Effector CD4-positive, alpha-beta T cell (primary cell): Measurements from ENCODE around the gene PCDH9.

Experiments used
- DNase-seq: peaks from one replicate; pipeline ENCODE4 v3.0.0-alpha.2; 2020

PCDH9 gene

DNA sequence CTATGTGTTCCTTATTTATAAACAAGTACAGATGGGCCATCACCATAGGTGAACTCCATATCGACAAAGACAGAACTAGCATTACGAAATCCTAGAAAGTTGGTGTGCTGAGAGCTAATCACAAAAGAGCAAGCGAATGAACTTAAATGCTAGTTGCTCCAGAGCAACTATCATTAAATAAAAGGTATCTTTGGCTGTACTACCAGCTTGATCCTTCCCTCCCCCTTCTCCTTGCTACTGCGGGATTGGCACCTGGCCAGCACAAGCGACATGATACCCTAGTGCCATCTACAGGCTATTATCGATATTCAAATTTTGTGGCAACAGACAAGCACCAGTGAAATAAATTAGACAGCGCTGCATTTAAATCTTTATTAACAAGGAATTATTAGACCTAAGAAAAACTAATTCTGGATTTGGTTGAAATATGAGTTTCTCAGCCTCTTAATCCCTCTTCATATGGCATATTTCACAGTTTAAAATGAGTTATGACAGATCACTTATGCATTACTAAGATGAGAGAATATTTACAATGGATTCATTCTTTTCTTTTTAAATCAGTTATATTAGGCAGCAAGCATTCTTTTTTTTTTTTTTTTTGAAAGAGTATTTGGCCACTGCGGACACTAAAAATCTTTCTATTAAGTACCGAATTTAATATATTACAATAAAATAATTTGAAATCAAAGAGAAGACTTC, 5.8 kb downstream of the PCDH9 start:
- no peak for DNase-seq

GRCh38 chr13:67223742-67224141, 6.4 kb downstream of the PCDH9 start:
- DNase-seq, result no peak

DNA sequence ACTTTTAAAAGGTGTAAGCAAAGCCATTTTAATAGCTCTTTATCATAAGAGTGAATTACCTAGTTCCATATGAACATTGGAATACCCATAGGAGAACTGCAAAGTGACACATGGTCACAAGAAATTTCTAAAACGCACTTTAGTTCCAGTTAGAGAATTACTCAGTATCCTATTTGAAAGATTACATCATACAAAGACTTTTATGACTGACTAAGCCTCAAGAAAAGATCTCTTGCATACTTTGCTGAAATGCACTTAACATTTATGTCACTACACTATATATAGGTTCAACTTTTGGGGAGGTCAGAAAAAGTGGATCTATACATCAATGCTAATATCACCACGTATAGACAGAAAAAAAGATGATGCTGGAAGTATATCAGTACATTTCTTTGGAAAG, 7.1 kb downstream of the PCDH9 start:
- no peak for DNase-seq

DNA sequence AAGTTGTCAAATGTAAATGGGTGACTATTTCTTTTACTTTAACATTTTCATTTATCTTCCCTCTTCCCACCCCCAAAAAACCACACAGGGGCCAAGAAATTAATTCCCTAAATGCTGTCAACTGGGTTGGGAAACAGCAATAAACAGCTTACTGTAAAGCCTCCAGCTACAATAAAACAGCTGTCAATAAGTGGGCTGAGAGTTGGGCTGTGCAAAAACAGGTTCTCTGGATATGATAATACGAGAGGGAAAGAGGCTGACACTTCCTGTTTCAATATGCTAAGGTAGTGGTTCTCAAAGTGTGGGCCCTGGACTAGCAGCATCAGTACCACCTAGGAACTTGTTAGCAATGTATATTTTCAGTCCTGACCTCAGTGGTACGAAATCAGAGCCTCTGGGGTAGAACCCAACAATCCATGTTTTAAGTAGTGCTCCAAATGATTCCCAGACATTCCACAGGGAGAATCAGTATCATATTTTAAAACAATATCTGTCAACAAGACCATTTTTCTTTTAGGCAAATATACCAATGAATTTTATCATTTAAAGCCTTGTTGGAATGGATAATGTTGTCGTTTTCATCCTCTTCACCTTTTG, 8.4 kb downstream of the PCDH9 start:
- DNase-seq, result no peak

- no peak for DNase-seq
Measured at GRCh38 chr13:67219113-67219512, 11.0 kb downstream of the PCDH9 start.

DNA sequence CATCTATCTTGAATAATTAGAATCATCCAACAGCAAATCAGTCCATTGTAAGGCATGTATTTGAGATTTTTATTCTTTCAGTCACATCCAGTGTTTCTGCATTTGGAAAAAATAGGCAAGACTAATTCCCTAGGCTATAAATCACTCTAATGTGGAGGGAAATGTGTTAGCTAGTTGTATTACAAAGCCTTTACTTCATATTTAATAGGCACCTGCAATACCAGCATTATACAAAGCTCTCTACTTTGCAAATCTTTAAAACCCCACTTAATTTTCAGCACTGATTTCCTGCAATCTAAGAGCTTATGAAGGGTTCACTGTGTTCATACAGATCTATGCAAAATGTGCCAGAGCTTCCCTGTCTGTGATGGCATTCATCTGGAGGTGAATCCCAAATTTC, 12.3 kb downstream of the PCDH9 start:
- DNase-seq, result no peak

DNA sequence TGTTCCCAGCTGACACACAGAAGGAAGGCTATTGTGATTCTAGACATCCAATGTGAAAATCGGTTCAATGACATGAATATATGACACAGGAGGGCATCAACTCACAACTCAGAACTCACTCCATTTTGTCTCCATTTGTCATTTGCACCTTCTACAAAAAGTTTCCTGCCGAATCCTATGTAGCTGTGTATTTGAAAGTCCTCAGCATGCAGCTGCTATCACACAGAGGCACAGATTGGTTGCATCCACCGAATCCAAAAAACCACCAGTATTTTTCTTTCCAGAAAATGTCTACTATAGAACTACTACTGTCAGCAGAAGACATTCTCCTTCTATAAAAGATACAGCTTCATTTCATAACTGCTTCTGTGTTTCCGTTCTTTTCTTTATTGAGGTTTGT, 13.3 kb downstream of the PCDH9 start:
- DNase-seq, result no peak

GRCh38 chr13:67210208-67210607, 19.9 kb downstream of the PCDH9 start:
- no peak for DNase-seq

DNA sequence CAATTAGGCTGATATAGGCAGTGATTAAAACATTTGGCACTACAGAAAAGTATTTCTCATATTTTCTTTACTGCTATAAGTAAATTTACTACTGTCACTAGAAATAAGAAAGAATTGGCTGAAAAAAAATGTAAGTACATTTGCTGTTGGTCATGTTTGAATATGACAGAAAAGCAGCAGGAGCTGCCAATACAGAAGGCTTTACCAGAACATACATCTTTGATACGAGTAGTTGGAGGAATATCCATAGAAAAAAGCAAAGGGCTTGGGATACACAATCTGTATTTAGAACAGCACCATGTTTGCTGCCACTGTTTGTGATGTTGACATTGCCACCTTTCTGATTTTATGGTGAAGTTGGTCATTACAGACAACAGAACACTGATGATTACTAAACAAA, 21.6 kb downstream of the PCDH9 start:
- no peak for DNase-seq

DNA sequence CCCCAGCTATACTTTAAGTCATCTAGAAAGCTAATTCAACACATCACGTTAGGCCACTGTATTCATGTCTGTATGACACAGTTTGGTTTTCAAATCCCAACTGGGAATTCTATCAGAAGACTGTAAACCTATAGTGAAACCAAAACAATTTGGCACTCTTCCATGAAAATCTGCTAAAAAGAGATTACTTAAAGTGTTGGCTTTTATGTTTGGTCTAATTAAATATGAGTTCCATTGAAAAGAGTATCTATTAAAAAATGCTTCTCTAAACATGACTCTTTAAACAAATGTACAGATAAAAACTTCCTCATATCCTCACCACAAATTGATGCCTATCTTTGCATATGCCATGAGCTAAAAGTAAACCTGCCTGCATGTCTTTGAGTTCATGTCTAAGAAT, 25.4 kb downstream of the PCDH9 start:
- no peak for DNase-seq

DNA sequence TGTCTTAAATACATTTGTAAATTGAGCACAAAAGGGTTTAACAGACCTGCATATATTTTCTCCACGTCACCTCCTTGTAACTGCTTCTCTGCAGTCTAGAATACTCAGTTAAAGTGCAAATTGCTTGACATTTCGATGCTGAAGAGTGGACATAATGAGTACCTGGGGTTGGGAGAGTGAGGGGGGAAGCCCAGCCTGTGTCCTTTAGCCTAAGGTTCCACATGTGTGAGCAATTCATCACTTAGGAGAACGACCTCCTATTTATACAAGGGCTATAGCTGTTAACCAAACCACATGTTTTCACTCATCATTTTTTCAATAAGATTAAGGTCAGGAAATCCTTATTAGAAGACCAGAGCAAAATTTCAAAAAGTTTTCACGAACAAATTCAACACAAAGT, 29.5 kb downstream of the PCDH9 start:
- no peak for DNase-seq

DNA sequence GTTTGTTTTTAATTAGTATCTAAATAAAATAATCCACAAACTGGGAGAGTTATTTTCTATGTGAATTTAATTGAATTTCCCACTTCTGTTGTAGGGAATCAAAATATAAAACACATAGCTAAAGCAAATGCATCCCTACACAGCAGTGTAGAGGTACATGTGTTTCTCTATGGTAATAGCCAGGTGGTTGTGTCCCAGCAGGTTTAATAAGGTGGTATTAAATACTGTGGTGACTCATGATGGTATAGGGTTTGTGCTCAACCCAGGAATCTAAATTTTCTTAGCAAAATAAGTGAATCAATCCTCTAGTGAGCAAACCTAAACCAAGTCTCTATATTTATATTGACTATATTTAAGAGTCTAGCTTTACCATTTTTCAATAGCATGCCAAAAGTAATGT, 30.0 kb downstream of the PCDH9 start:
- DNase-seq, result no peak

- DNase-seq, result no peak
Measured at GRCh38 chr13:67197704-67198103, 32.4 kb downstream of the PCDH9 start.

- no peak for DNase-seq
Measured at GRCh38 chr13:67193979-67194378, 36.2 kb downstream of the PCDH9 start.

DNA sequence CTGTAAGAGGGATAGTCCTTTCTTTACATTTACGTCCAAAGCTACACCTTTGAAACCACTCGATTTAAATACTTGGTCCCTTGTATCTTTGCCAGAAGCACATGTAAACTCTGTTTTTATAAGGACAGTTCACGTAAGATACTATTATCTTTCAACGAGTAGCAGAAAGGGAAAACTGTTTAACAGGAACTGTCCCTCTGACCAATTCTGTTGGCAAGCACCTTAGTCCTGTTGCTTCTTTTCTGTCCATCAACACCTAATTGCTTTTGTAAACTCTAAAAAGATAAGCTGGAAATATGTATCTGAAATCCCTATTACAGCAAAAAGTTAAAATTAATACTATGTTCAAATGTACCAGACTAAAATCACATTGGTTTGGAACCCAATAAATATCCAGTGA, 37.4 kb downstream of the PCDH9 start:
- DNase-seq, result no peak

GRCh38 chr13:67186995-67187569, 43.1 kb downstream of the PCDH9 start:
- no peak for DNase-seq

DNA sequence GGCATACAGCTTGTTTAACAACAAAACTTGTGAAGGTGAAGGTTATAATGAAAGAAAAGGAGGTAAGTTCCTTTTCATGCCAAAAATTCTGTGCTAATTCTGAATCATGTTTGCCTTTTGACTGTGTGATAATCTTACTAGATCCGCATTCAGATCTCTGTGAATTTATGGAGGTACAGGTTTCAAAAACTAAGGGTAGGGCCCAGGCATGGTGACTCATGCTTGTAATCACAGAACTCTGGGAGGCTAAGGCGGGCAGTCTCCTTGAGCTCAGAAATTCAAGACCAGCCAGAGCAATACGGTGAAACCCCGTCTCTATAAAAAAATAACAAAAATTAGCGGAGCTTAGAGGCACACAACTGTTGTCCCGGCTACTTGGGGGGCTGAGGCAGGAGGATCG, 45.9 kb downstream of the PCDH9 start:
- DNase-seq, result no peak

DNA sequence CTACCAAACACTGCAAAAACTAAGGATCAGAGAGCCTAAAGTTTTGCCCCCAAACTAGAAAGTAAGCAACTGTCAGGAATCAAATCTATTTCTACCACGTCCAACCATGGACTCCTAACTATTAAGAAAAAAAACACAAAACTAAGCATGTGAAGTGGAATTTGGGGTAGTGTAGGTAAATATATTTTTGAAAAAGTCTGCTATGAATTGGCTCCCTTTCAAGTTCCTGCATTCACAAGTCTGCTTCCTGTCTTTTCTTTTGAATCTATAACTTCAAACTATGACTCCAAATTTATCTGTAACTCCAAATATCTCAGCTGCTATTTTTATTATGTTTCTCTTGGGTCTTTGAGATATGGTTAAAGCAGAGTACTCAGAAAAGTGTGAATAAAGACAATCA, 47.0 kb downstream of the PCDH9 start:
- DNase-seq, result no peak

- DNase-seq, result no peak
Measured at GRCh38 chr13:67175836-67176459, 54.2 kb downstream of the PCDH9 start.

- no peak for DNase-seq
Measured at GRCh38 chr13:67168384-67168783, 61.8 kb downstream of the PCDH9 start.

GRCh38 chr13:67167420-67167819, 62.7 kb downstream of the PCDH9 start:
- DNase-seq, result no peak

GRCh38 chr13:67161176-67161575, 69.0 kb downstream of the PCDH9 start:
- no peak for DNase-seq

GRCh38 chr13:67158903-67159302, 71.2 kb downstream of the PCDH9 start:
- no peak for DNase-seq

- no peak for DNase-seq
Measured at GRCh38 chr13:67156723-67157060, 73.4 kb downstream of the PCDH9 start.
